ENCODE data around the gene ABTB2. TPM values are rescaled to one million over a fixed set of nuclear protein-coding genes. Genes with fewer than 3 reads are reported as not detected.
A peak's percentile ranks its signal among the peaks of the same experiment; 100 is the strongest.

ABTB2 gene
- polyA plus RNA-seq, 1 of the 3 experiments (the other 2 are of a cell fraction): 7.8 TPM

DNA sequence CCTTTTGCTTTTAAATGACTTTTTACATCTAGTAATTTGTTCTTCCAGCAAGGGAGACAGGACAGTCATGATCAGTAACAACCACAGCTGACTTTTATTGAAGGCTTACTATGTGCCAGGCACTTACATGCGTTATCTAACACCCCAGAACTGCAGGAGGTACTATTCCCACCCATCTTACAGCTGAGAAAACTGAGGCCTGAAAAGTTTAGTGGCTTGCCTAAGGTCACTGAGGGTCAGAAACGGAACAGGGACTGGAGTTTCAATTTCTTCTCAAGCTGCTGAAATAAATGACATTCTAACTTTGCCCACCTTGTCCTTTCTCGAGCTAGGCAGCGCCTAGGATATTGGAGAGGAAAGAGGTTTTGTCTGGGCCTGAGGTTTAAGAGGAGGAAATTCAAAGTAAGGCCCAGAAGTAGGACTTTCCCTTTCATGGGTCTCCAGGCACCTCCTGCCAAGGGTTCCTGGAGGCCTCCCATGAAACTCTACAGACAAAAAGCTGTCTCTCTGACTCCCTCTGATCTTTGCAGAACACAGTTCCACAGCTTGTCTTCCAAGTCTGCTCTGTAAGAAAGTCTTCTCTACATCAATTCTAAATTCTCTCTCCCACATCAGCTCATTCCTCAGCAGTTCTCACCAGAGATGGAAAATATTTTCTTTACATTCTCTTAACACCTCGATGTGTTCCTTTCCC is 150.2 kb downstream of the ABTB2 start:
- no peaks in the 10 kb centered on the region for H3K9me2 ChIP-seq
- H3K9me3 ChIP-seq: no peaks in the 10 kb centered on the region
- no peak overlapping the region for H3K4me2 ChIP-seq
- ChIA-PET POLR2A (interaction anchor here (1.1 kb wide), 1 partner anchor 150 kb away, joined by 3 read pairs; the partner anchor contains the start of gene ABTB2), CTCF (interaction anchor here (0.6 to 2.2 kb wide), 5 partner anchors 10 to 33 kb away, joined by 3 to 18 read pairs (median 3); no protein-coding TSS in a partner anchor)
- no peak overlapping the region for H3K4me3 ChIP-seq (ENCODE audit: low read depth in 2 of 2, low read length in 1 of 2)
- H3K9ac ChIP-seq: no peak overlapping the region
- peak overlapping the region in 1 of 2 experiments; percentile 13; a peak in 1 of 4 replicates for H3K27ac ChIP-seq (ENCODE audit: low read depth in 2 of 2, low read length in 1 of 2)
- WGBS (ENCODE audit: low lambda C conversion rate): 98% methylated on average over 5 of the region's 5 CpGs
- H2AFZ ChIP-seq (ENCODE audit: low read depth): no peak overlapping the region
- no peaks in the 10 kb centered on the region for H3K27me3 ChIP-seq (ENCODE audit: insufficient read depth)
- peaks cover 7 to 42% of the 10 kb centered on the region in 2 experiments; a peak in 2 of 4 replicates for H3K4me1 ChIP-seq (ENCODE audit: control insufficient read depth in 1 of 2, insufficient read depth in 2 of 2, low read depth in 1 of 2, low read length in 1 of 2)
- H3K36me3 ChIP-seq (replicated peaks in 1 of 2; ENCODE audit: control insufficient read depth in 1 of 2, insufficient read depth in 2 of 2, low read length in 1 of 2): no peaks in the 10 kb centered on the region
- no peaks in the 10 kb centered on the region for H4K20me1 ChIP-seq (ENCODE audit: insufficient read depth)
- H3K79me2 ChIP-seq (ENCODE audit: insufficient read depth): no peaks in the 10 kb centered on the region
- TF ChIP-seq, protein P1, sequence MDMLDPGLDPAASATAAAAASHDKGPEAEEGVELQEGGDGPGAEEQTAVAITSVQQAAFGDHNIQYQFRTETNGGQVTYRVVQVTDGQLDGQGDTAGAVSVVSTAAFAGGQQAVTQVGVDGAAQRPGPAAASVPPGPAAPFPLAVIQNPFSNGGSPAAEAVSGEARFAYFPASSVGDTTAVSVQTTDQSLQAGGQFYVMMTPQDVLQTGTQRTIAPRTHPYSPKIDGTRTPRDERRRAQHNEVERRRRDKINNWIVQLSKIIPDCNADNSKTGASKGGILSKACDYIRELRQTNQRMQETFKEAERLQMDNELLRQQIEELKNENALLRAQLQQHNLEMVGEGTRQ (IDR thresholded peaks at IDR 0.05; ENCODE audit: borderline replicate concordance, low read depth, low read length): no peak
- no peak for TF ChIP-seq POLR2AphosphoS5 (IDR thresholded peaks at IDR 0.05; ENCODE audit: low read depth, low read length)
- TF ChIP-seq TEAD4 (IDR thresholded peaks at IDR 0.05; ENCODE audit: borderline replicate concordance, insufficient read depth): no peak
- TF ChIP-seq RXRA (IDR thresholded peaks at IDR 0.05; ENCODE audit: borderline replicate concordance, low read depth): no peak
- no peak for TF ChIP-seq RCOR1 (IDR thresholded peaks at IDR 0.05; ENCODE audit: low read length)
- no peak for TF ChIP-seq TAF1 (IDR thresholded peaks at IDR 0.05; ENCODE audit: borderline replicate concordance, low read depth, low read length)
- TF ChIP-seq JUND (IDR thresholded peaks at IDR 0.05): no peak
- no peak for DNase-seq
- peaks cover 18% of the 10 kb centered on the region for H3F3A ChIP-seq (replicated peaks; ENCODE audit: insufficient read depth)

DNA sequence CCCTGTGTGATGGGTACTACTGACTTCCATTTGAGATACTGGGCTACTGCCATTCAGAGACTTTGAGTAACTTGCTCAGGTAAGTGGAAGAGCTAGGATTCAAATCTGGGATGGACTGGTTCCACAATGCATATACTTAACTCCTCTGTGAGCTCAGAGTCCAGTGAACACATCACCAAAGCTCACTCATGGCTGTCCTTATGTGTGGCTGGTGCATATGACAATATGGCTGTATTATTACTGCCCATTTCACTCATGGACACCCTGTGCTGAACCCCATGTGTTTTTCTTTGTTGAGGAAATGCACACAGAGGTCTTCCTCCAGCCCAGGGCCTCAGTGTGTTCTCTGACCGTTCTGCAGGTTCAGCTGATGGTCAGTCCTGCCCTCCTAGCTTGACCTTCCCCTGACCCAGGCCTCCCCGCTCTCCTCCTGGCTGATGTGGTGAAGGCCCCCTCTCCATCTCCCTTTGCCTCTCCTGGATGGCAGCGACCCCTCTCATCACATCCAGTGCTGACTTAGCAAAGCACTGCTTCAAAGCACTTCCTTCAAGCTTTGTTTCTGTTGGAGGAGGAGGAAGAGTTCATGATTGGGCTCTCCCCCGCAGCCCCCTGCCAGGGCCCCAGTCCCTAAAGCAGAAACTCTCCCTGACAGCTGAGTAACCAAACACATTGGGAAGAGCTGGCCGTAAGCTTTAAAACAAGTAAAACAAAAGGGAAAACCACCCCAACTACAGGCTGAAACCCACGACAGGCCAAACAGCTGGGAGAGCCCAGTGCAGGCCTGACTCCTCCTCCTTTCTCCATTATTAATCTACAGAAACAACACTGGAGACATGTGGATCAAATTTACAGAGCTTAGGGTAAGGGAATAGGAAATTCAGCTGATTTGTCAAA is 151.2 kb downstream of the ABTB2 start:
- Histone ChIP-seq H3K9me2 (no peaks in the 10 kb centered on the region), H2AFZ (ENCODE audit: low read depth) (no peak overlapping the region; the same call in 1 of the 2 replicates), H3K4me1 (ENCODE audit: control insufficient read depth in 1 of 2, insufficient read depth in 2 of 2, low read depth in 1 of 2, low read length in 1 of 2) (peaks cover 7 to 42% of the 10 kb centered on the region in 2 experiments; a peak in 2 of 4 replicates), H3K27me3 (ENCODE audit: insufficient read depth) (no peaks in the 10 kb centered on the region), H4K20me1 (ENCODE audit: insufficient read depth) (no peaks in the 10 kb centered on the region), H3K9ac (no peak overlapping the region), H3K4me3 (ENCODE audit: low read depth in 2 of 2, low read length in 1 of 2) (no peak overlapping the region), H3K27ac (ENCODE audit: low read depth in 2 of 2, low read length in 1 of 2) (peak overlapping the region in 1 of 2 experiments; percentile 13; a peak in 1 of 4 replicates), H3K79me2 (ENCODE audit: insufficient read depth) (no peaks in the 10 kb centered on the region), H3K9me3 (no peaks in the 10 kb centered on the region), H3K4me2 (no peak overlapping the region), H3K36me3 (replicated peaks in 1 of 2; ENCODE audit: control insufficient read depth in 1 of 2, insufficient read depth in 2 of 2, low read length in 1 of 2) (no peaks in the 10 kb centered on the region), H3F3A (replicated peaks; ENCODE audit: insufficient read depth) (peaks cover 18% of the 10 kb centered on the region)
- ChIA-PET CTCF (interaction anchor here (0.6 to 2.2 kb wide), 5 partner anchors 11 to 32 kb away, joined by 3 to 18 read pairs (median 3); no protein-coding TSS in a partner anchor), POLR2A (interaction anchor here (1.1 kb wide), 1 partner anchor 151 kb away, joined by 3 read pairs; the partner anchor contains the start of gene ABTB2)
- peak; percentile 59 for DNase-seq
- no peak for TF ChIP-seq RCOR1 (IDR thresholded peaks at IDR 0.05; ENCODE audit: low read length)
- TF ChIP-seq, protein P2, sequence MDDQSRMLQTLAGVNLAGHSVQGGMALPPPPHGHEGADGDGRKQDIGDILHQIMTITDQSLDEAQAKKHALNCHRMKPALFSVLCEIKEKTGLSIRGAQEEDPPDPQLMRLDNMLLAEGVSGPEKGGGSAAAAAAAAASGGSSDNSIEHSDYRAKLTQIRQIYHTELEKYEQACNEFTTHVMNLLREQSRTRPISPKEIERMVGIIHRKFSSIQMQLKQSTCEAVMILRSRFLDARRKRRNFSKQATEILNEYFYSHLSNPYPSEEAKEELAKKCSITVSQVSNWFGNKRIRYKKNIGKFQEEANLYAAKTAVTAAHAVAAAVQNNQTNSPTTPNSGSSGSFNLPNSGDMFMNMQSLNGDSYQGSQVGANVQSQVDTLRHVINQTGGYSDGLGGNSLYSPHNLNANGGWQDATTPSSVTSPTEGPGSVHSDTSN (IDR thresholded peaks at IDR 0.05): peak; percentile 32; the same call in 1 of the 2 replicates
- WGBS (ENCODE audit: low lambda C conversion rate): 77% methylated on average over 6 of the region's 6 CpGs

Measured in SK-N-SH (cell line).